HG03103 (cell line): Measurements from ENCODE around the gene TPM1.
"Not testable (repeated sequence)": the region's sequence is repeated elsewhere in the genome, so short reads cannot be mapped to it uniquely, and the experiment has no call there.

Source experiments
- ATAC-seq: cut with Tn5 transposase; IDR thresholded peaks from one replicate; pipeline ENCODE4 v1.9.1; 2021; ENCODE audit warnings: low read depth; ENCODE audit not compliant: unreplicated experiment

The TPM1 gene

GRCh38 chr15:63090472-63090871 is 47.9 kb downstream of the TPM1 start:
- no peak for ATAC-seq

- ATAC-seq: no peak
Observed at GRCh38 chr15:63090887-63091286, 48.3 kb downstream of the TPM1 start.

DNA sequence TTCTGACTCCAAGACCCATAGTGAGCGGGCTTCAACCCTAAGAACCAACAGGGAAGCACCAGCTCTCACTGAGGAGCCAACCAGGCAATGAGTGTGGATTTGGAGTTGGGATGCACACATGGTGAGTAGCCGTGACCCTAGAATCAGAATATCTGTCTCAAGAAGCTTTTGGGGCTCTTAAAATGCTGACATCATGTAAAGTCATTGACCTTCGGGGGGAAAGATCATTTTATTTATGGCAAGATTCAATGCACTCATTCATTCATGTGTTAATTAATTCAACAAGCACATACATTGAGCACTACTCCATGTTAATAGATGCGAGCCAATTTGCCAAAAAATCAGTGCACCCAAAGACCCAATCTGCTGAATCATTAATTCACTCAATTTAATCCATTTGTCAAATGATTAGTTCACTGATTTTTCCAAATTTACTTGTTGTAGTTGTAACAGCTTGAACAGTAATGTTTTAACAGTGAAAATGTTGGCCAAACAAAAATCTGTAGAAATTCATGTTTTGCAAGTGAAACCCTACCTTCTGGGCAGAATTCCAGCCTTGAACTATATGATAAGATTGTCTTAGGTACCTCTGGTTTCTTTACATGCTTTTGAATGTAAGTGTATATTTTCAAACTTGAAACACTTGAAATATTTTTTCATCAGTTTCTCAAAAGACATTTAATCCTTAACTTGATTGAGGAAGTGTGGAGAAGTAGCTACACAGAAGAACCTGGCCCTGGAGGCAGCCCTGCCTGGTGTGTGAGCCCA is 49.3 kb downstream of the TPM1 start:
- no peak for ATAC-seq

GRCh38 chr15:63093486-63094205 is 51.1 kb downstream of the TPM1 start:
- no peak for ATAC-seq

- ATAC-seq: no peak
Observed at GRCh38 chr15:63094495-63094931, 52.0 kb downstream of the TPM1 start.

DNA sequence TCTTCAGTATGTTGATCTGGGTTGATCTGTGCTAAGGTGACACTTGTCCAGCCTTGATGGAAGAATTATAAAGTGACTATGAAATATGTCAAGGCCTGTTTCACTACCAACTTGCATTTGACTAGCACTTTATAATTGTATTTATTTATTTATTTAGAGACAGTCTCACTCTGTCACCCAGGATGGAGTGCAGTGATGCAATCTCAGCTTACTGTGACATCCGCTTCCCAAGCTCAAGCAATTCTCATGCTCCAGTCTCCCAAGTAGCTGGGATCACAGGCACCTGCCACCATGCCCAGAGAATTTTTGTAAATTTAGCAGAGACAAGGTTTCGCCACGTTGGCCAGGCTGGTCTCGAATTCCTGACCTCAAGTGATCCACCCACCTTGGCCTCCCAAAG is 53.6 kb downstream of the TPM1 start:
- no peak for ATAC-seq

DNA sequence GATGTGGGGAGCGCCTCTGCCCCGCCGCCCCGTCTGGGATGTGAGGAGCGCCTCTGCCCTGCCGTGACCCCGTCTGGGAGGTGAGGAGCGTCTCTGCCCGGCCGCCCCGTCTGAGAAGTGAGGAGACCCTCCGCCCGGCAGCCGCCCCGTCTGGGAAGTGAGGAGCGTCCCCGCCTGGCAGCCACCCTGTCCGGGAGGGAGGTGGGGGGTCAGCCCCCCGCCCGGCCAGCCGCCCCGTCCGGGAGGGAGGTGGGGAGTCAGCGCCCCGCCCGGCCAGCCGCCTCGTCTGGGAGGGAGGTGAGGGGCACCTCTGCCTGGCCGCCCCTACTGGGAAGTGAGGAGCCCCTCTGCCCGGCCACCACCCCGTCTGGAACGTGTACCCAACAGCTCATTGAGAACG is 56.4 kb downstream of the TPM1 start:
- ATAC-seq: not testable (repeated sequence)

DNA sequence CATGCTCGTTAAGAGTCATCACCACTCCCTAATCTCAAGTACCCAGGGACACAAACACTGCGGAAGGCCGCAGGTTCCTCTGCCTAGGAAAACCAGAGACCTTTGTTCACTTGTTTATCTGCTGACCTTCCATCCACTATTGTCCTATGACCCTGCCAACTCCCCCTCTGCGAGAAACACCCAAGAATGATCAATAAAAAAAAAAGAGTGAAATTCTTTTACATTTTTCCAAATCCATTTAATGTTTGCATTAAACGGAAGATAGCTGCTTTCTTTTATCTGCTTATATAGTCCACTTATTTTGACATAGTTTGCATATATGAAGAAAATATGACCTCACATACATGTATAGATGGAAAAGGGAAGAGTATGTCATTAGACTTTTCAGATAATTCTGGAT is 57.0 kb downstream of the TPM1 start:
- not testable (repeated sequence) for ATAC-seq

DNA sequence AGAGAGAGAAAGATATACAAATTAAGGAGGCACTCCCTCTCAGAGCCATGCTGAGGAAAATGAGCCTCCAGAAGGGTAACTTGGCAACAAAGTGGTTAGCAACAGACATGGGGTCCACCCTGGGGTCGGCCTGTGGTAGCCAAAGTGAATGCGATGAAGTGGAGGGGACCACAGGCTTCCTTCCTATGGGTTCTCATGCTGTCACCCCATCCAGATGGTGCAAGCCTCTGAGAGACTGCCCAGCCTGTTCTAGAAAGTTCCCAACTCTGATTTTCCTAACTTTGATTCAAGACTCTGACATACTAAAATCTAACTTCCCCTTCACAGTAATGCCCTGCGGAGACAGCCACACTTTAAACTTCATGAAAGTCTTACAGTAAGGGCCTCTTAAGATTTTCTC is 60.9 kb downstream of the TPM1 start:
- no peak for ATAC-seq

DNA sequence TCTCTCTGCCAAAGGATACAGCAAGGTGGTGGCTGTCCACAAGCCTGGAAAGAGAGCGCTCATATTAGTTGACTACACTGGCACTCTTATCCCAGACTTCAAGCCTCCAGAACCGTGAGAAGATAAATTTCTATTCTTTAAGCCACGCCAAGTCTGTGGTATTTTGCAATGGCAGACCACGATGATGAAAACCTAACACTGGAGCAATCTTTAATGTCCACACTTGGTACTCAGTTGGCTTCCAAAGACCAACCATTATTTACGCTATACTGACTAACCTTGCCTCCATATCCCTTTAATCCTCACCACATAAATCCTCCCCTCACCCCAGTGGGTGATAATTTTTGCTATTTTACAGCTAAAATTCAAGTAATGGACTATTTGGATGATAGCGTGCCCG is 62.2 kb downstream of the TPM1 start:
- ATAC-seq: no peak

GRCh38 chr15:63105354-63105753 is 62.8 kb downstream of the TPM1 start:
- not testable (repeated sequence) for ATAC-seq

DNA sequence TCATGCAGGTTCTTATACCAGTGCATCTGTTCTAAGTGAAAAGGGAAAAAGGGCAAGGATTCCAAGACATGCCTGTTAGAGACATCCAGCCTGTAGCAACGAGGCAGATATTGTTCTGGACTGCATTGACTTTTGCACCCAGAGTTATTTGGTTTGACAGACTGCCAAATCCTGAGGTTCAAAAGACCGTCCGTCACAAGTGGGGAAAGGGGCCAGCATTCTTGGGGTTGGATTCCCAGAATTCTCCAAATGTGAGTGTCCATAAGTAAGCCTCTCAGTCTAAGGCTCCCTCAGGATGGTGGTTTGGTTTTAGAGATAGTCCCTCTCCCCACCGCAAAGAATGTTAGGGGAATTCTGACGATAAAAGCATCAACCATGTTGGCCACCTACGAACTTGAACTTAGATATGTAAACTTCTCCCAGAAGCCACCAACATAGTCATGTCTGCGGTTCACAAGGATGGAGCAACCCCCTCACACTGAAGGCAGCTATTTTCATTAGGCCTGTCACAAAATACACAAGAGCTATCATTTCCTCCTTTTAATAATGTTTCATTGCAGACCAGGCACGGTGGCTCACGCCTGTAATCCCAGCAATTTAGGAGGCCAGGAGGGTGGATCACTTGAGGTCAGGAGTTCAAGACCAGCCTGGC is 65.5 kb downstream of the TPM1 start:
- ATAC-seq: no peak

DNA sequence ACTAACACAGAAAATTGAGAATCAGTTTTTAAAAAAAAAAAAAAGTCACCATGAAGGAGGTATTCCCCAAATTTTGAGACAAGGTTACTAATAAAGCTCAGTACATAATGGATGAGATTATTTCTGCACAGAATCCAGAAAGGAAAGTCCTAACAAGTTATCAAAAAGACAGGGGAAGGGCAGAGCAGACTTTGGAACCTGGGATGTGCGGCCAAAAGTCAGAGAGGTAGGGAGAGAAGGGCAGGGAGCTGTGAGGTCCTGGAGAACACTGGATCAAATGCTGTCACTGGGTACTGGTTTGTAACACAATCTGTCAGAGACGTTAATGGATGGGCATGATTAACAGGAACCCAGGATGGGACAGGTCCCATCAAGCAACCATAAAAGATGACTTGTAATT is 67.0 kb downstream of the TPM1 start:
- no peak for ATAC-seq

GRCh38 chr15:63109920-63110319 is 67.4 kb downstream of the TPM1 start:
- ATAC-seq: no peak

DNA sequence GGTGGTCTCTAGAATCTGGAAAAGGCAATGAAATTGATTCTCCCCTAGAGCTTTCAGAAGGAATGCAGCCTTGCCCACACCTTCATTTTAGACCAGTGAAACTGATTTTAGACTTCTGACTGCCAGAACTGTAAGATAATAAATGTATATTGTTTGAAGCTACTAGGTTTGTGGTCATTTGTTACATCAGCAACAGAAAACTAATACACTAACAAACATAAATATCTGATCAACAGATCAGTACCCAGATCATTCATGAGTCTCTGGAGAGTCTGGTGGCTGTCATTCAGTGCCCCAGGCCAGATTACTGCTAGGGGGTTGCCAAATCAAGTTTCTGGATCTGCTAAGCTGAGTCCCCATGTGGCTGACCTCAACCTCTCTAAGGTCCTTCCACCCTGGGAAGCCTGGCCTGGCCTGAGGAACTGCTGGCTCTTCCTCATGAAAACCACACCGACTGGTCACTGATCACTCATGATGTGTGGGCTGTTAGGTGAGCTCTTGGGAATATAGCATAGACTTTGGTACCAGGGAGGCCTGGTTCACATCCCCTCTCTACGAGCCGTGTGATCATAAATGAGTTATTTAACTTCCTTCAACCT is 68.0 kb downstream of the TPM1 start:
- no peak for ATAC-seq

DNA sequence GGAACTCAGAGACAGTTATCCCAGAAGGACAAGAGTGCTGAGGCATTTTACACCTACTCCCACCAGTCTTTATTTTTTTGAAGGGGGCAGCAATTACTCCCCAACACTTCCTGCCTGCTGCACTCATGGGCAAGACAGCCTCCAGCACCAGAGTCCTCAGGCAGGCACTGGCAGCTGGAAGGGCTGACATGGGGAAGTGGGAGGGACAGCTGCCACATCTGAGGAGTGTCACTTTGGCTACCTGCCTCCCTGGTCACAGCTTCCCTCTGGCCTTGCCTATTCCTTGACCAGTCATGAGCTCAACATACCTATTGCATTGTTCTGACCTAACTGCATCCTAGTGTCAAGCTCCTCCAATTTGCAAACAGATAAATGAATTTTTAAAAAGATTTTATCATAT is 68.9 kb downstream of the TPM1 start:
- no peak for ATAC-seq

- ATAC-seq: no peak
Observed at GRCh38 chr15:63112871-63113270, 70.3 kb downstream of the TPM1 start.

GRCh38 chr15:63114465-63114864 is 71.9 kb downstream of the TPM1 start:
- no peak for ATAC-seq
